Liver (tissue), 9 donors: ENCODE measurements around the gene UBE2D2. TPM values are rescaled to one million over a fixed set of nuclear protein-coding genes. Genes with fewer than 3 reads are reported as not detected.

Experiments used
- DNase-seq: peaks from one replicate; pipeline ENCODE4 v3.0.0-alpha.2; 2017; ENCODE audit warnings: low spot score
- H3K27ac ChIP-seq, 2 donors: one replicate each; pipeline ENCODE4 v1.7.0; 2013; ENCODE audit warnings: inconsistent platforms in 2 of 2, low read length in 2 of 2, control low read depth in 1 of 2, low read depth in 1 of 2, mild to moderate bottlenecking in 1 of 2
- H3K27me3 ChIP-seq, 4 donors: one replicate each; pipeline versions ENCODE4 v1.6.1 to v1.7.0; 2013; ENCODE audit warnings: low read length in 3 of 4, inconsistent platforms in 1 of 4, mild to moderate bottlenecking in 1 of 4, moderate library complexity in 1 of 4; ENCODE audit not compliant: control insufficient read depth in 4 of 4, insufficient read depth in 4 of 4
- H3K36me3 ChIP-seq, 4 donors: one replicate each; pipeline versions ENCODE4 v1.6.1 to v1.7.0; 2013; ENCODE audit warnings: low read length in 3 of 4, mild to moderate bottlenecking in 3 of 4, low read depth in 1 of 4, moderate library complexity in 1 of 4; ENCODE audit not compliant: control insufficient read depth in 4 of 4, insufficient read depth in 3 of 4
- H3K4me1 ChIP-seq, 4 donors: one replicate each; pipeline versions ENCODE4 v1.6.1 to v1.7.0; 2013; ENCODE audit warnings: low read length in 3 of 4, mild to moderate bottlenecking in 3 of 4, moderate library complexity in 1 of 4; ENCODE audit not compliant: control insufficient read depth in 4 of 4, insufficient read depth in 4 of 4
- H3K4me3 ChIP-seq, 3 donors: one replicate each; pipeline versions ENCODE4 v1.6.1 to v1.7.0; 2013; ENCODE audit warnings: low read length in 3 of 3, control low read depth in 1 of 3, low read depth in 1 of 3, mild to moderate bottlenecking in 1 of 3
- H3K9ac ChIP-seq, 2 donors: one replicate each; pipeline ENCODE4 v1.7.0; 2013; ENCODE audit warnings: low read length in 2 of 2, mild to moderate bottlenecking in 2 of 2, moderate library complexity in 2 of 2, control low read depth in 1 of 2, low read depth in 1 of 2
- H3K9me3 ChIP-seq, 4 donors: one replicate each; pipeline versions ENCODE4 v1.6.1 to v1.7.0; 2013; ENCODE audit warnings: low read length in 3 of 4; ENCODE audit not compliant: control insufficient read depth in 4 of 4
- EGR1 ChIP-seq, 2 donors: IDR thresholded peaks; 2 replicates each; pipeline ENCODE4 v1.6.1; 2016 to 2018; ENCODE audit warnings: antibody characterized with exemption in 2 of 2, low read depth in 2 of 2
- GABPA ChIP-seq, 2 donors: IDR thresholded peaks in 1 of 2; conservative IDR thresholded peaks in 1 of 2; 2 replicates each; pipeline ENCODE4 v1.6.1; 2016; ENCODE audit warnings: antibody characterized with exemption in 2 of 2, mild to moderate bottlenecking in 1 of 2, moderate library complexity in 1 of 2
- HNF4A ChIP-seq, 2 donors: conservative IDR thresholded peaks; 2 replicates each; pipeline ENCODE4 v1.6.1; 2016; ENCODE audit warnings: antibody characterized with exemption in 2 of 2, mild to moderate bottlenecking in 2 of 2
- HNF4G ChIP-seq: IDR thresholded peaks from 2 replicates; pipeline ENCODE4 v1.6.1; 2016; ENCODE audit warnings: antibody characterized with exemption
- NR2F2 ChIP-seq: IDR thresholded peaks from 2 replicates; pipeline ENCODE4 v1.6.1; 2016; ENCODE audit warnings: antibody characterized with exemption
- RAD21 ChIP-seq, 2 donors: IDR thresholded peaks; 2 replicates each; pipeline ENCODE4 v1.6.1; 2016; ENCODE audit warnings: antibody characterized with exemption in 2 of 2, mild to moderate bottlenecking in 2 of 2
- RXRA ChIP-seq, 2 donors: IDR thresholded peaks; 2 replicates each; pipeline ENCODE4 v1.6.1; 2017 to 2018; ENCODE audit warnings: antibody characterized with exemption in 2 of 2, mild to moderate bottlenecking in 1 of 2
- SP1 ChIP-seq: IDR thresholded peaks from 2 replicates; pipeline ENCODE4 v1.6.1; 2018; ENCODE audit warnings: antibody characterized with exemption, mild to moderate bottlenecking
- TAF1 ChIP-seq: conservative IDR thresholded peaks from 2 replicates; pipeline ENCODE4 v1.6.1; 2016; ENCODE audit warnings: antibody characterized with exemption, mild to moderate bottlenecking
- YY1 ChIP-seq: IDR thresholded peaks from 2 replicates; pipeline ENCODE4 v1.6.1; 2016; ENCODE audit warnings: antibody characterized with exemption, mild to moderate bottlenecking
- WGBS: extraction: QIAGEN DNeasy Blood & Tissue Kit; methylation state at CpG from one replicate; pipeline ENCODE4 v1.1.7; 2013; 5-methylcytosine and 5-hydroxymethylcytosine counted together
- polyA plus RNA-seq, 2 donors: library from polyadenylated mRNA; stranded (reverse) in 1 of 2; unstranded in 1 of 2; fragments of 200-250 nt in 1 of 2; fragments of >200 nt in 1 of 2; fragmentation: Nextera tagmentation in 1 of 2; extraction: Ambion mirVana in 1 of 2; gene quantifications; one replicate each; pipeline versions ENCODE4 v1.2.1 to v1.2.3, GENCODE V29; 2013 to 2015
- total RNA-seq, 2 donors: library from RNA; depleted of rRNA; stranded (reverse); fragments of >200 nt; gene quantifications; one replicate each; pipeline ENCODE4 v1.2.3, GENCODE V29; 2014
- TF ChIP-seq, protein P1 (sequence below): fragments of 150-350 bp; IDR thresholded peaks from 2 replicates; pipeline ENCODE4 v1.5.1; 2017; ENCODE audit warnings: improper control_type of control experiment, low read depth, low read length; ENCODE audit not compliant: missing input control
- TF ChIP-seq, protein P2 (sequence below): IDR thresholded peaks from 2 replicates; pipeline ENCODE4 v1.6.1; 2016; ENCODE audit warnings: antibody characterized with exemption
- TF ChIP-seq, protein P3 (sequence below): IDR thresholded peaks from 2 replicates; pipeline ENCODE4 v1.6.1; 2016; ENCODE audit warnings: antibody characterized with exemption, mild to moderate bottlenecking
- TF ChIP-seq, protein P4 (sequence below): IDR thresholded peaks from 2 replicates; pipeline ENCODE4 v1.6.1; 2016; ENCODE audit warnings: antibody characterized with exemption
- donor health status: healthy.
- donor health status: healthy.
- donor health status: healthy.
- donor health status: healthy.
- donor health status: healthy.

Gene UBE2D2
- total and polyA plus RNA-seq, 4 donors, result 17.0 to 53.6 (median 41.4) TPM

DNA sequence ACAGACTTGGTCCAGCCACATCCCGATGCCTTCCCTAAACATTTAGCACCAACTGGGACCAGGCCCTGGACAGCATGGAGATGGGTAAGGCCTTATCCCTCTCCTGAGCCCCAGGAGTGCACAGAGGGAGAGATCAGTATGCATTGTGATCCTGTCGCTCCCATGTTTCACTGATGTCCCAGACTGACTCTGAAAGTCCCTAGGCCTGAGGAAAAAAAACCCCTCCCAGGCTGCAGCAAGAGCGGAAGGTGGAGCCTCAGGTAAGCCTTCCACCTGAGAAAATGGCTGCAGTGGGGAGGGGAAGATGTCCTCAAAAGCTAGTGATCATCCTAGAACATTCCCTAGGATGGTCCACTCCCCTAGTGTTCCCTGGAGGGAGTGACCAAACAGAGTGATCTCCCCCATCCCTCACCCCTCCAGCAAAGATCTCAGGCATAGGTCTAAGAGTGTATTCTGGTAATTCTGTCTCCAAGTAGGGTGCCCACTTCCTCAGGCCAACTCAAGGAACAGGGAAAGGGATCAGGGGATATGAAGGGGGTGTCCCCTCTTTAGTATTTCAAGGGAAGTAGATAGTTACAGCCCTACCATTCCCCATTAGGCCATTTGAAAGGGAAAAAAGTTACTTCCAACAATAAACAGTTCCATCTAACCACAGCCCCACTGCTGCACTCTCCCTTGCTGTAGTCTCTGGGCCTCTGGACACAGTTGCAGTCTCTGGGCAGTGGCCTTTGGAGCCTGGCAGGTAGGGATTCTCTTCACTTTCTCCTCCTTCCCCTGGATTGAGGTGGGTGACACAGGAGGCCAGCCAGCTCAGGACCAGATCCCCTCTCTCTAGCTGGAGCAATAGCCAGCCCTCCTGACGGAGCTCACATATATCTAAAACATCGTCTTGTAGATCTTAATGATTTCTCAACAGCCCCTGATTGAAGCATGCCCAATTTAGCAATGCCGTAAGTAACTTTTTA lies 80.3 kb downstream of the UBE2D2 start (continued):
- TF ChIP-seq, protein P1, sequence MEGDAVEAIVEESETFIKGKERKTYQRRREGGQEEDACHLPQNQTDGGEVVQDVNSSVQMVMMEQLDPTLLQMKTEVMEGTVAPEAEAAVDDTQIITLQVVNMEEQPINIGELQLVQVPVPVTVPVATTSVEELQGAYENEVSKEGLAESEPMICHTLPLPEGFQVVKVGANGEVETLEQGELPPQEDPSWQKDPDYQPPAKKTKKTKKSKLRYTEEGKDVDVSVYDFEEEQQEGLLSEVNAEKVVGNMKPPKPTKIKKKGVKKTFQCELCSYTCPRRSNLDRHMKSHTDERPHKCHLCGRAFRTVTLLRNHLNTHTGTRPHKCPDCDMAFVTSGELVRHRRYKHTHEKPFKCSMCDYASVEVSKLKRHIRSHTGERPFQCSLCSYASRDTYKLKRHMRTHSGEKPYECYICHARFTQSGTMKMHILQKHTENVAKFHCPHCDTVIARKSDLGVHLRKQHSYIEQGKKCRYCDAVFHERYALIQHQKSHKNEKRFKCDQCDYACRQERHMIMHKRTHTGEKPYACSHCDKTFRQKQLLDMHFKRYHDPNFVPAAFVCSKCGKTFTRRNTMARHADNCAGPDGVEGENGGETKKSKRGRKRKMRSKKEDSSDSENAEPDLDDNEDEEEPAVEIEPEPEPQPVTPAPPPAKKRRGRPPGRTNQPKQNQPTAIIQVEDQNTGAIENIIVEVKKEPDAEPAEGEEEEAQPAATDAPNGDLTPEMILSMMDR, result no peak
- TF ChIP-seq NR2F2, result no peak
- TF ChIP-seq RXRA (IDR thresholded peaks at IDR 0.05), result no peak
- no peak for TF ChIP-seq SP1
- no peak for TF ChIP-seq RAD21 (IDR thresholded peaks at IDR 0.05)

DNA sequence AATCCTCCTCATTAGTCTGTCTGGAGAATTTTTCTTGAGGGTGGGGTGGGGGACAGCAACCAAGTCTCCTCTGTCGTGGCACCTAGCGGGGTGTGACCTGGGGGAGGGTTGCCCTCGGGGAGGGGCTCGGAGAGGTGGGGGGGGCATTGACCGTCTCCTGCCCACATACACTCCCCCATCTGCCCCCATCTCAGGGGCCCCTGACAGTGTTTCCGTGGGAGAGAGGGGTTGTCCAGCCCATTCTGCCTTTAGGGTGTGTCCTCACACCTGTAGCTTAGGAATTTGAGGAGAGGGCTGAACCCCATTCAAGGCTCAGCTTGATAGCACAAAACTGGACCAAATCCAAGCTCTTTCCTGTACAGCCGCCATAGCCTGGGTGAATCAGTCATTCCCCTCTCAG lies 81.1 kb downstream of the UBE2D2 start:
- peaks cover 29 to 81% (median 73%) of the 10 kb centered on the region in 4 donors for H3K4me1 ChIP-seq
- WGBS, result 70% methylated on average over 7 of the region's 7 CpGs

DNA sequence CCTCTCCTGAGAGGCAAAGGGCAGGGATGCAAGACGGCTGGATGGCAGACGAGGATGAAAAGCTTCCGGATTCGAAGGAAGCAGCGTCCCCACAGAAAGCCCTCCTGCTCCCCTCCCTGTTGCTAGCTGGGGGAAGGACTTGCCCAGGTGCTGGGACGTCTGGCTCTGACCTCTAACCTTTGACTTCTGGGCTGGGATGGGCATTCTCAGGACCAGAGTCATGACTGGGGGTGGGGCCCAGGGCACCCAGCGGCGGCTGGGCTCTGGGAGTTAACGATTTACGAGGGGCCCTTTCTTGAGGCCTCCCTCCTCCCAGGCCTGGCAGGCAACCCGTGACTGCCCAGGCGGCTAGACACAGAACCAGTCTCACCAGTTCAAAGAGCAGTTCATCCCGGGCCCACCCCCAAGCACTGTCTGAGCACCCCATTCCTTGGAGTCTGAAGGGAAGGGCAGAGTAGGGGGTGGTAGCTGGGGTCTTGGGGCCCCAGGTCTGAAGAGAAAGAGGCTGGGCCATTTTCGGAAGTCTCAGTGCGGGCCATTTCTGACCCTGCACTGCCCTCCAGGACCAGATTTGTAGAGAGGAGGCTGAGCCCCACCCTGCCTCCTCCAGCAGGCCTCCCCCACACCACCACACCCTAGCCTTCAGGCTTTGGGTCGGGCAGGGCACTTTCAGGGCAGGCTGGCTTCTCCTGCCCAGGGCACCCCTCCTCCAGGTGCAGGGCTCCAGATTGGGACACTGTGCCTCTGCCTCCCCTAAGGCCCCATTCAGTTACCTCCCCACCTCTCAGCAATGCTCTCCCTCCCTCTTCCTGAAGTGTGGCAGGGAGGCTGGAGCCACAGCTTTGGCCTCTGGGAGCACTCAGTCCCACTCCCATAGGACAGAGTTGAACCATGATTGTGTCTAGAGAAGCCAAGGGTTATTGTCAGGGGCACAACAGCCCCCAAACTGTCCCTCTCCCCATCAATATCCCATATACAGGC lies 82.0 kb downstream of the UBE2D2 start:
- WGBS, result 29% methylated on average over 16 of the region's 16 CpGs
- peak; percentile 65 for DNase-seq
- H3K36me3 ChIP-seq, result no peaks in the 10 kb centered on the region
- H3K27me3 ChIP-seq, result no peaks in the 10 kb centered on the region
- H3K9me3 ChIP-seq, result no peaks in the 10 kb centered on the region
- H3K27ac ChIP-seq, result peak overlapping the region; percentile 81 to 88
- H3K4me3 ChIP-seq, result no peak overlapping the region
- H3K9ac ChIP-seq, result no peak overlapping the region
- H3K4me1 ChIP-seq, result peaks cover 32 to 85% (median 77%) of the 10 kb centered on the region in 4 donors
- TF ChIP-seq, protein P2, sequence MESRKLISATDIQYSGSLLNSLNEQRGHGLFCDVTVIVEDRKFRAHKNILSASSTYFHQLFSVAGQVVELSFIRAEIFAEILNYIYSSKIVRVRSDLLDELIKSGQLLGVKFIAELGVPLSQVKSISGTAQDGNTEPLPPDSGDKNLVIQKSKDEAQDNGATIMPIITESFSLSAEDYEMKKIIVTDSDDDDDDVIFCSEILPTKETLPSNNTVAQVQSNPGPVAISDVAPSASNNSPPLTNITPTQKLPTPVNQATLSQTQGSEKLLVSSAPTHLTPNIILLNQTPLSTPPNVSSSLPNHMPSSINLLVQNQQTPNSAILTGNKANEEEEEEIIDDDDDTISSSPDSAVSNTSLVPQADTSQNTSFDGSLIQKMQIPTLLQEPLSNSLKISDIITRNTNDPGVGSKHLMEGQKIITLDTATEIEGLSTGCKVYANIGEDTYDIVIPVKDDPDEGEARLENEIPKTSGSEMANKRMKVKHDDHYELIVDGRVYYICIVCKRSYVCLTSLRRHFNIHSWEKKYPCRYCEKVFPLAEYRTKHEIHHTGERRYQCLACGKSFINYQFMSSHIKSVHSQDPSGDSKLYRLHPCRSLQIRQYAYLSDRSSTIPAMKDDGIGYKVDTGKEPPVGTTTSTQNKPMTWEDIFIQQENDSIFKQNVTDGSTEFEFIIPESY, result peak; percentile 33
- TF ChIP-seq RAD21 (IDR thresholded peaks at IDR 0.05) (peak; percentile 32 to 45), TAF1 (no peak), YY1 (peak; percentile 39), HNF4G (peak; percentile 36)
- TF ChIP-seq, protein P3, sequence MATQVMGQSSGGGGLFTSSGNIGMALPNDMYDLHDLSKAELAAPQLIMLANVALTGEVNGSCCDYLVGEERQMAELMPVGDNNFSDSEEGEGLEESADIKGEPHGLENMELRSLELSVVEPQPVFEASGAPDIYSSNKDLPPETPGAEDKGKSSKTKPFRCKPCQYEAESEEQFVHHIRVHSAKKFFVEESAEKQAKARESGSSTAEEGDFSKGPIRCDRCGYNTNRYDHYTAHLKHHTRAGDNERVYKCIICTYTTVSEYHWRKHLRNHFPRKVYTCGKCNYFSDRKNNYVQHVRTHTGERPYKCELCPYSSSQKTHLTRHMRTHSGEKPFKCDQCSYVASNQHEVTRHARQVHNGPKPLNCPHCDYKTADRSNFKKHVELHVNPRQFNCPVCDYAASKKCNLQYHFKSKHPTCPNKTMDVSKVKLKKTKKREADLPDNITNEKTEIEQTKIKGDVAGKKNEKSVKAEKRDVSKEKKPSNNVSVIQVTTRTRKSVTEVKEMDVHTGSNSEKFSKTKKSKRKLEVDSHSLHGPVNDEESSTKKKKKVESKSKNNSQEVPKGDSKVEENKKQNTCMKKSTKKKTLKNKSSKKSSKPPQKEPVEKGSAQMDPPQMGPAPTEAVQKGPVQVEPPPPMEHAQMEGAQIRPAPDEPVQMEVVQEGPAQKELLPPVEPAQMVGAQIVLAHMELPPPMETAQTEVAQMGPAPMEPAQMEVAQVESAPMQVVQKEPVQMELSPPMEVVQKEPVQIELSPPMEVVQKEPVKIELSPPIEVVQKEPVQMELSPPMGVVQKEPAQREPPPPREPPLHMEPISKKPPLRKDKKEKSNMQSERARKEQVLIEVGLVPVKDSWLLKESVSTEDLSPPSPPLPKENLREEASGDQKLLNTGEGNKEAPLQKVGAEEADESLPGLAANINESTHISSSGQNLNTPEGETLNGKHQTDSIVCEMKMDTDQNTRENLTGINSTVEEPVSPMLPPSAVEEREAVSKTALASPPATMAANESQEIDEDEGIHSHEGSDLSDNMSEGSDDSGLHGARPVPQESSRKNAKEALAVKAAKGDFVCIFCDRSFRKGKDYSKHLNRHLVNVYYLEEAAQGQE, result peak; percentile 43

More for the DNA sequence above, 81.1 kb downstream of the UBE2D2 start:
- Histone ChIP-seq H3K9ac (no peak overlapping the region), H3K36me3 (no peaks in the 10 kb centered on the region), H3K4me3 (no peak overlapping the region), H3K27ac (peak overlapping the region; percentile 81 to 88), H3K27me3 (no peaks in the 10 kb centered on the region), H3K9me3 (no peaks in the 10 kb centered on the region)
- no peak for TF ChIP-seq RXRA (IDR thresholded peaks at IDR 0.05)
- TF ChIP-seq YY1, result no peak
- no peak for TF ChIP-seq EGR1 (IDR thresholded peaks at IDR 0.05; ENCODE audit: low read depth in 2 of 2)
- TF ChIP-seq HNF4G, result no peak
- no peak for TF ChIP-seq GABPA (IDR thresholded peaks at IDR 0.05 in 1 of 2, conservative IDR thresholded peaks at IDR 0.05 in 1 of 2)
- TF ChIP-seq SP1, result no peak
- TF ChIP-seq, protein P4, sequence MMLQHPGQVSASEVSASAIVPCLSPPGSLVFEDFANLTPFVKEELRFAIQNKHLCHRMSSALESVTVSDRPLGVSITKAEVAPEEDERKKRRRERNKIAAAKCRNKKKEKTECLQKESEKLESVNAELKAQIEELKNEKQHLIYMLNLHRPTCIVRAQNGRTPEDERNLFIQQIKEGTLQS, result no peak
- TF ChIP-seq HNF4A (conservative IDR thresholded peaks at IDR 0.05), result no peak
- TF ChIP-seq, protein P2, result no peak
- TF ChIP-seq RAD21 (IDR thresholded peaks at IDR 0.05), result no peak
- DNase-seq, result no peak
